Measurements from ENCODE around the gene PLA2G4D. TPM values are rescaled to one million over a fixed set of nuclear protein-coding genes. Genes with fewer than 3 reads are reported as not detected.

The PLA2G4D gene
- total and polyA plus RNA-seq, 4 donors, result 0.12 to 0.31 (median 0.15) TPM; not detected in 1

DNA sequence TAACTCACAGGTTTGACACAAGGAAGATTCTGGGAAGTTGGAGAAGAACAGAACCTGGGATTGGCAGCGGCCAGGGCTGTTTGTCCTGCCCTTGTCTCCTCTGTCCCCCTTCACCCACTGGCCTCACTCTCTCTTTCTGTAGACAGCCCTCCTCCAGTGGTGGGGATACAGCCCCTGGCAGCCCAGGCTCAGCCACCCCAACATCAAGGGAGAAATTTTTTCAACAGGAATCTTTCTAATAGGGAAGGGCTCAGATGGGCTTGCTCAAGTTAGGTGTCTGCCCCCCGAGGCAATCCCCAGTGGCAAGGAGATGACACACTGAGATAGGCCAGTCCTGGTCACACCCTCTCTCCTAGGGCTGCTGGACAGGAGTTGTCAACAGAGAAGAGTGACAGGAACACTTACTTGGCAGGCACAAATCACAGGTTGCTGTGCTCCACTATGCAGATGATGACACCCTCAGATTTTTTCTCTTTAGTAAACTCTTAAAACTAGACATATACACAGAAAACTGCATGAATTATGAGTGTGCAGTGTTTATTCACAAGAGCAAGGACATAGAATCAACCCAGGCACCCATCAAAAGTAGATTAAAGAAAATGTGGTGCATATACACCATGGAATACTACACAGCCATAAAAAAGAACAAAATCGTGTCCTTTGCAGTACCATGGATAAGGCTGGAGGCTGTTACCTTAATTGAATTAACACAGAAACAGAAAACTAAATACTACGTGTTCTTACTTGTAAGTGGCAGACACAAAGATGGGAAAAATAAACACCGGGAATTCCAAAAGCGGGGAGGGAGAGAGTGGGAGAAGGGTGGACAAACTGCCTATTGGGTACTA is 36.3 kb downstream of the PLA2G4D start:
- peak overlapping the region in 1 of 2 donors; percentile 93 for H3K27ac ChIP-seq (ENCODE audit: low read depth in 1 of 2, low read length in 1 of 2)
- 75 to 77% methylated on average over 6 of the region's 6 CpGs for WGBS, 2 donors
- no peak for DNase-seq
- H3K9me3 ChIP-seq (ENCODE audit: control insufficient read depth in 4 of 4, insufficient read depth in 3 of 4, low read length in 3 of 4), result no peaks in the 10 kb centered on the region
- H3K27me3 ChIP-seq (ENCODE audit: control insufficient read depth in 3 of 3, insufficient read depth in 3 of 3, low read length in 2 of 3), result no peaks in the 10 kb centered on the region
- no peak for ATAC-seq (ENCODE audit: insufficient read depth, low FRiP score)
- TF ChIP-seq CTCF (IDR thresholded peaks at IDR 0.05; ENCODE audit: control extremely low read depth, extremely low read depth), result no peak
- H3K4me1 ChIP-seq (ENCODE audit: control insufficient read depth in 5 of 5, insufficient read depth in 5 of 5, low read length in 5 of 5), result peaks cover 0 to 9% (median 3%) of the 10 kb centered on the region in 5 donors
- H3K4me3 ChIP-seq, result no peak overlapping the region
- H3K9ac ChIP-seq (ENCODE audit: insufficient read depth in 1 of 2, low read length in 2 of 2), result no peak overlapping the region
- H3K36me3 ChIP-seq (ENCODE audit: control insufficient read depth in 4 of 4, insufficient read depth in 4 of 4, low read length in 4 of 4), result no peaks in the 10 kb centered on the region

GRCh38 chr15:42056934-42057798 is 37.2 kb downstream of the PLA2G4D start:
- Histone ChIP-seq H3K27me3 (ENCODE audit: control insufficient read depth in 3 of 3, insufficient read depth in 3 of 3, low read length in 2 of 3) (no peaks in the 10 kb centered on the region), H3K27ac (ENCODE audit: low read depth in 1 of 2, low read length in 1 of 2) (peak overlapping the region in 1 of 2 donors; percentile 93), H3K9ac (ENCODE audit: insufficient read depth in 1 of 2, low read length in 2 of 2) (peak overlapping the region in 1 of 2 donors; percentile 68), H3K4me1 (ENCODE audit: control insufficient read depth in 5 of 5, insufficient read depth in 5 of 5, low read length in 5 of 5) (peaks cover 0 to 9% (median 3%) of the 10 kb centered on the region in 5 donors), H3K4me3 (no peak overlapping the region), H3K36me3 (ENCODE audit: control insufficient read depth in 4 of 4, insufficient read depth in 4 of 4, low read length in 4 of 4) (no peaks in the 10 kb centered on the region), H3K9me3 (ENCODE audit: control insufficient read depth in 4 of 4, insufficient read depth in 3 of 4, low read length in 3 of 4) (no peaks in the 10 kb centered on the region)
- ATAC-seq (ENCODE audit: insufficient read depth, low FRiP score) (peak; percentile 63), DNase-seq (peak; percentile 82 to 86 (median 84))
- no peak for TF ChIP-seq CTCF (IDR thresholded peaks at IDR 0.05; ENCODE audit: control extremely low read depth, extremely low read depth)
- 11 to 13% methylated on average over 37 of the region's 37 CpGs for WGBS, 2 donors

DNA sequence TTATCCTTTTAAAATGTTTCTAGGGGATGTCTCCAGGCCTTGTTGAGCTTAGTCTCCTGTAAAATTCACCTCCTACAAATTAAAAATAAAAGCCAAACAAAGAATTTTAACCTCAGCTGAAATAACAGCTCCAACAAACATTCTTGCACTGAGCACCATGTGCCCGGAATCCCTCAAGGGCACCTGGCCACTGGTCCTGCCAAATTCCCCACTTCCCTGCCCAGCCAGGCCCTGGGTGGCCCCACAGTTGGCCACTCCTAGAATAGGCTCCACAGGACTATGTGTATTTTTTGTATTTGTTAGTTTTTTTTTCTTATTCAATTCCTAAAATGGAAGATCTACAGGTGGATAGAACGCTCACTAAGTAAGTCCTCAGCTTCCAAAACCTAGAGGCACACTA is 40.4 kb downstream of the PLA2G4D start:
- no peaks in the 10 kb centered on the region for H3K36me3 ChIP-seq (ENCODE audit: control insufficient read depth in 4 of 4, insufficient read depth in 4 of 4, low read length in 4 of 4)
- no peaks in the 10 kb centered on the region for H3K9me3 ChIP-seq (ENCODE audit: control insufficient read depth in 4 of 4, insufficient read depth in 3 of 4, low read length in 3 of 4)
- DNase-seq (no peak), ATAC-seq (ENCODE audit: insufficient read depth, low FRiP score) (no peak)
- H3K9ac ChIP-seq (ENCODE audit: insufficient read depth in 1 of 2, low read length in 2 of 2), result no peak overlapping the region
- H3K27me3 ChIP-seq (ENCODE audit: control insufficient read depth in 3 of 3, insufficient read depth in 3 of 3, low read length in 2 of 3), result no peaks in the 10 kb centered on the region
- TF ChIP-seq CTCF (IDR thresholded peaks at IDR 0.05; ENCODE audit: control extremely low read depth, extremely low read depth), result no peak
- peaks cover 0 to 16% (median 7%) of the 10 kb centered on the region in 5 donors for H3K4me1 ChIP-seq (ENCODE audit: control insufficient read depth in 5 of 5, insufficient read depth in 5 of 5, low read length in 5 of 5)
- H3K27ac ChIP-seq (ENCODE audit: low read depth in 1 of 2, low read length in 1 of 2), result no peak overlapping the region
- 74 to 88% methylated on average over 2 of the region's 2 CpGs for WGBS, 2 donors
- no peak overlapping the region for H3K4me3 ChIP-seq

Data from lung (tissue), 12 donors.